ENCODE measurements around the gene RELN.

RELN gene

DNA sequence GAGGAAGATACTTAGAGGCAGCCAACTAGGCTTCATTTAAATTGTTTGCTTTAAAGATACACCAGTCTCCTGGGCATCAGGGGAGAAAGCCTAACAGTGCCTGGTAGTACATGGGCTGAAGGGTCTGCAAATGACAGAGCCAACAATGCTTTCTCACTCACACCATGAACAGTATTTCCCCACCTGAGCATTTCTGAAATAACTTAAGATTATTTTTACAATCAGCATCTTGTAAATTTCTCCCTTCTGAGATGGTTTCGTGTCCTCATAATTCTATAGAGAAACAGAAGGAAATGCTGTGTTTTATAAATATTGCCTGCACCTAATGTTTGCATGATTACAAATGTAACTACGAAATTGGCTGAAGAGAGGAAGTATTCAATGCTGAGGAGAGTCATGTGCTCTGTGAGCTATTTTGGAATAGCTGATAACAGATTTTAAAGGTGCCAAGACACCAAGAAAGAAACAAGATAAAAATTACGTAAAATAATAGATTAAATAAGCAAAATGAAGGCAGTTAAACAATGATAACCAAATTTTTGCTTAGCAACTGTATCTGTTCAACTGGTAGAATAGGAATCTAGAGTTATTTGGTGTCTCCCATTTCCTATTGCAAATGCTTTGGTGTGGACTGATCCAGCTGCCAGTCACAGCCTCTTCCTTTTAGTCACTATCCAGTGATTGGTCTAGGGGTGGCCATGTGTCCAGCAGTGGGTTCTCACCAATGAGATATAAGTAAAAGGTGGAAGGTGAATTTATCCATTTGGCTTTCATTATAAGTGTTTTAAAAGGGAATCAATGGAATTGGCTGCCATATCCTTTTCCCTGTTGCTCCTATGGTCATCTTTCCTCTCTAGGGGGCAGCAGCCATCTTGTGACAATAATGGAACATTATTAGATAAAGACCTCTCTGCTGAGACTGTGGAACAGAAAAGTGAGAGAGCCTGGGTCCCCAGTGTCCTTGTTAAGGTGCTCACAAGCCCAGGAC is 375.5 kb downstream of the RELN start:
- DNase-seq = no peak

DNA sequence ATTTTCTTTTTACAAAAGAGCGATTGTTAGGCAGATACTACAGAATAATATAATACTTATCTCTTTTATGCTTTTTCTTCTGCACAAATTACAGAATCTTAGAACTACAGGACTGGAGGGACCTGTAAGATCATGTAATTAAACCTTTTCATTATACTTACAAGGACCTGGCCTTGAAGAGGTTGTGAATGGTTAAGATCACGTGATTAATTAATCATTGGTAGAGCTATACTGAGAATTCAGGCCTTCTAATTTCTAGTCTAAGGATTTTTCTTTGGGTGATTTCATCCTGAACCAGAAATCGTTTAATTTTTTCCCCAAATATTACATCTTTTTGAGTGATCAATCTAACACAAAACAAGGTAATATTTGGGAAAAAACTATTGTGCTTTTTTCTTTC is 379.7 kb downstream of the RELN start:
- no peak for DNase-seq

DNA sequence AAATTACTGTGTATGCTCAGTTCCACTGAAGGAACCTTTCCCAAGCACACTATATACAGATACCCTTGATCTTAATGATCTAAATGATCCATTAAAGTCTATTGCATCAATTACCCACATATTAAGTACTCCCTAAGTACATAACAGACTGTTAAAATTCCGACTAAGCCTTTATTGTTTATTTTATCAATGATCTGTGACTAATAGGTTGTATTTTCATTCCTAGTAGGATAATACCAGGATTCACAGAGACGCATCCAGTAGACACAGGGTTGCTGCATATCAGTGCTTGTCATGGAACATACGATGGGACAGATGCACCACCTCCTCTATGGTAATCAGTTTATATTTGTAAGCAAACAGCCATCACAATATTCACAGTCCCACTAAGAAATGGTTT is 383.8 kb downstream of the RELN start:
- DNase-seq = no peak

DNA sequence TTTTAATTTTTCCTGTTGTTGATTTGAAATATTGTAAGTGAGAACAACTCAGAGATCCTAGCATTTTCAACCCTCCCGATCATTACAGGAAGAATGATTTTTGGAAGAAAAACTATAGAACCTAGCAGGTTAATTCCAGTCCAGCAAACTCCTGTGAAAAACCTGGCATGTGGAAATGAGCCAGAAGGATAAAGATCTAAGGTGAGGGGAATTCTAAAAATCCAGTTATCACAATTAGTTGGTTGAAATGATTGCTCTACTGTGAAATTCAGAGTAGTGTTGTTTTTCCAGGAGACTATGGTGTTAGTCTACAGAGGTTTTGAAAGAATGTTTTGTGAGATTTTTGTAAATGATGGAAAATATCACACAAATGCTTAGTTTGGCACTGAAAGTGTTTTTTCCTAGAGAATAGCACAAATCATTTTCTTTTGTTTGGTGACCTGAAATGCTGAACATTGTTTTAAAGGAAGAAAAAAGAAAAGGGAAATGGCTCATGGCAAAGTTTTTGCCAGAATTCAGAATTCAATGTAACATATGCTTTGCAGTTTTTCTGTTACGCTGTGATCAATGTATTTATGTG is 391.0 kb downstream of the RELN start:
- no peak for DNase-seq

- no peak for DNase-seq
Measured at GRCh38 chr7:103597606-103598005, 391.9 kb downstream of the RELN start.

DNA sequence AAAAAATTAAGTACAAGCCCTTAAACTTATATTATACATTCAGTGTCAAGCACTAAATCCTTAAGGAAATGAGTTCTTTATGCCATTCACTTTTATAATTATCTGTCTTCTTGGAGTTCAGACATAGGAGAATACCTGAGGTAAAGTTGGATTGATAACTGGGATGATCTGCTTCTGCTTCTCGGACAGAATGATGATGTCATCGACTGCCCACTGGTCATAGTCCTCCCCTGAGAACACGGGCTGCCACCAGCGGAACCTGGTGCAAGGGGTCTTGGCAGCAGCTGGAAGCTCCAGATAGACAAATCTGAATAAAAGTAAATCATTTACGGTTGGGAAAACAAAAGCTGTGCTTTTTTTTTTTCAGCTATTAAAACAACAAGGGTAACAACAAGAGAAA is 395.3 kb downstream of the RELN start:
- no peak for DNase-seq

- no peak for DNase-seq
Measured at GRCh38 chr7:103593691-103594090, 395.8 kb downstream of the RELN start.

- DNase-seq = no peak
Measured at GRCh38 chr7:103592844-103593243, 396.6 kb downstream of the RELN start.

GRCh38 chr7:103592187-103592586 is 397.3 kb downstream of the RELN start:
- no peak for DNase-seq

- DNase-seq = no peak
Measured at GRCh38 chr7:103580031-103580430, 409.4 kb downstream of the RELN start.

- no peak for DNase-seq
Measured at GRCh38 chr7:103577059-103577458, 412.4 kb downstream of the RELN start.

GRCh38 chr7:103576641-103577040 is 412.8 kb downstream of the RELN start:
- no peak for DNase-seq

- DNase-seq = no peak
Measured at GRCh38 chr7:103574576-103574975, 414.9 kb downstream of the RELN start.

GRCh38 chr7:103573479-103574058 is 415.9 kb downstream of the RELN start:
- no peak for DNase-seq

- no peak for DNase-seq
Measured at GRCh38 chr7:103571586-103571985, 417.9 kb downstream of the RELN start.

DNA sequence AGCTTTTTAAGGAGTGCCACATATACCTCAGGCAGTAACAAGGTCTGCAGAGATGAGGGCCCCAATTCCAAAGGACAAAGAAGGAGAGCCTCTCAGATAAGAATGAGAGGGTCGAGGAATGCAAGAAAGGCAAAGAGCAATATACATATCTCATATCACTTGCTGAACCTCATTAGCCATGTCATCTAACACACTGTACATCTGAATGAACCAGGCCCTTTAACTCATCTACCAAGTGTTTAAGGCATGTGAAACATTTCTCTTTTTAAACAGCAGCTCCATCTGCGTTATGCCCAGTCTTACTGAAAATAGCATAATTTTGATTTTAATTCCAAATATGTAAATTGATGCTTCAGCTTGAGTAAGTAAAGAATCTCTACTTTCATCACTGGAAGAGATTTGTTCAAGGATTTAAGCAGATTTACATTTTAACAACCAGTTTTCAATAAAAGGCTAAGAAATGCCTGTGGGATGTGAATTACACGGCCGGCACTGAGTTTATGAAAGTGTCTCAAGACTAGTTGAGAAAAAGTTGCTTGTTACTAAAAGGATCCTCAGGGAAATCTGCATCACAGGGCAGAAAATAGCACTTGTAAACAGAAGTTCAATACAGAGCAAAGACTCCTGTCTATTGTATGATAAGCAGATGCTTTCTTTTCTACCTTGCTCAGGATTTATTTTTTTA is 419.7 kb downstream of the RELN start:
- no peak for DNase-seq

DNA sequence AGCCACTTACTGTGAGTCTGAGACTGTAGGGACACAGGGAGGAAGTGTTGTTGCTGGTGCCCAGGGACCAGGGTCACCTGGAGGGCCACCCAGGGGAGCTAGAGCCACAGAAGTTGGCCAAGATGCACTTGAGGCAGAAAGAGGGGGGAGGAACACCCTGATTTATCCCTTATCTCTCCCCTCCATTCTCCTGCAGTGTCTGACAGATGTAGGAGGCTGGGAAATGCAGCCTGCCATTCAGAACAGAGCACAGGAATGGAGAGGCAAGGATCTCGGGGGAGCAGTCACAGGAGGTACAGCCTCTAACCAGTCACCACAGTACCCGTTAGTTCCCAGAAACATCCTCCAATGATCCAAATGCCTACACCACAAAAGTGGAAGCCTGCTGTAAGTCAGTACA is 425.0 kb downstream of the RELN start:
- DNase-seq = no peak

GRCh38 chr7:103560136-103560535 is 429.3 kb downstream of the RELN start:
- no peak for DNase-seq

- DNase-seq = no peak
Measured at GRCh38 chr7:103551016-103551415, 438.4 kb downstream of the RELN start.

GRCh38 chr7:103549786-103550185 is 439.7 kb downstream of the RELN start:
- DNase-seq = no peak

- no peak for DNase-seq
Measured at GRCh38 chr7:103547451-103548284, 441.8 kb downstream of the RELN start.

DNA sequence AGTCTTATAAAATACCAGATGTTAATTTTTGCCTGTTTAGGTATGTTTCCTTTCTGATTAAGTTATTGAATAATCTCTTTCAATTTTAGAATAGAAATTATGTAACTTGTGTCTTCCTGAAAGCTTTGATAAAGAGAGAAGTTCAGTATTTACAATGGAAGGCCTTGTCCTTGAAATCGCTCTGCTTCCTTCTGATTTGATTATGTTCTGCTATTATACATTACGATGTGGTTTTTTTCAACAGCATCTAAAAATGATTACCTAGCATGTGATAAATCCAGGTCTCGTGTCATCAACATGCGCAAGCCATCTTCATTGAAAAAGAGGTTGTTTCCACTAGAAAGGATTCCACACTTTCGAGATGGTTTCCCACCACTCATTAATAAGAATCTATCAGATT is 447.0 kb downstream of the RELN start:
- DNase-seq = no peak

GRCh38 chr7:103541947-103542346 is 447.5 kb downstream of the RELN start:
- DNase-seq = no peak

Measured in NCI-H2029 (cell line).